Neural cell (in vitro differentiated cells): ENCODE data around the gene HECA. TPM values are rescaled to one million over a fixed set of nuclear protein-coding genes. Genes with fewer than 3 reads are reported as not detected.

Experiments used
- H2AFZ ChIP-seq: fragments of 200-600, 300-800 bp; sonication (generic), shearing (Covaris generic); 2 replicates; pipeline ENCODE4 v1.6.0; 2014; ENCODE audit warnings: low read depth, mild to moderate bottlenecking, antibody characterized with exemption, low read length, moderate library complexity
- H3F3A ChIP-seq: fragments of 200-600 bp; shearing (Covaris generic); 2 replicates; pipeline ENCODE4 v1.6.1; 2016; ENCODE audit warnings: mild to moderate bottlenecking, moderate library complexity, mixed read lengths, antibody characterized with exemption, low read length; ENCODE audit not compliant: insufficient read depth, poor library complexity, severe bottlenecking
- H3K27ac ChIP-seq: fragments of 200-600, 300-800 bp; sonication (generic), shearing (Covaris generic); 2 replicates; pipeline ENCODE4 v1.5.1; 2014; ENCODE audit warnings: mild to moderate bottlenecking, low read length, moderate library complexity
- H3K27me3 ChIP-seq: fragments of 300-800, 200-600 bp; sonication (generic), shearing (Covaris generic); 2 replicates; pipeline ENCODE4 v1.6.0; 2014; ENCODE audit warnings: mild to moderate bottlenecking, low read depth, low read length, moderate library complexity; ENCODE audit not compliant: insufficient read depth
- H3K36me3 ChIP-seq: fragments of 300-800, 200-600 bp; sonication (generic), shearing (Covaris generic); 2 replicates; pipeline ENCODE4 v1.5.1; 2014; ENCODE audit warnings: mild to moderate bottlenecking, antibody characterized with exemption, low read length, moderate library complexity; ENCODE audit not compliant: insufficient read depth
- H3K4me2 ChIP-seq: fragments of 300-800, 200-600 bp; sonication (generic), shearing (Covaris generic); 2 replicates; pipeline ENCODE4 v1.6.0; 2014; ENCODE audit warnings: mild to moderate bottlenecking, low read length
- H3K4me3 ChIP-seq: fragments of 300-800, 200-600 bp; sonication (generic), shearing (Covaris generic); 2 replicates; pipeline ENCODE4 v1.5.1; 2014; ENCODE audit warnings: mild to moderate bottlenecking, low read length, moderate library complexity
- H3K79me2 ChIP-seq: fragments of 200-600 bp; shearing (Covaris generic); replicated peaks from 2 replicates; pipeline ENCODE4 v1.6.0; 2014; ENCODE audit warnings: mild to moderate bottlenecking, low read length, moderate library complexity; ENCODE audit not compliant: insufficient read depth
- H3K9ac ChIP-seq: fragments of 300-800, 200-600 bp; sonication (generic), shearing (Covaris generic); 2 replicates; pipeline ENCODE4 v1.6.1; 2016; ENCODE audit warnings: mild to moderate bottlenecking, low read length, mixed read lengths
- H3K9me2 ChIP-seq: fragments of 200-600 bp; shearing (Covaris generic); 2 replicates; pipeline ENCODE4 v1.6.1; 2016; ENCODE audit warnings: mild to moderate bottlenecking, low read length, mixed read lengths; ENCODE audit not compliant: insufficient read depth
- H3K9me3 ChIP-seq: fragments of 200-600, 300-800 bp; sonication (generic), shearing (Covaris generic); 2 replicates; pipeline ENCODE4 v1.6.1; 2016; ENCODE audit warnings: mild to moderate bottlenecking, mixed run types, low read length, moderate library complexity, mixed read lengths
- H4K20me1 ChIP-seq: fragments of 200-600 bp; shearing (Covaris generic); 2 replicates; pipeline ENCODE4 v1.6.1; 2016; ENCODE audit warnings: mild to moderate bottlenecking, mixed run types; ENCODE audit not compliant: insufficient read depth
- CTCF ChIP-seq: fragments of 450-650 bp; IDR thresholded peaks from 2 replicates; pipeline ENCODE4 v1.5.1; 2014; ENCODE audit warnings: antibody characterized with exemption, mild to moderate bottlenecking, moderate library complexity; ENCODE audit not compliant: poor library complexity, severe bottlenecking
- EP300 ChIP-seq: fragments of 450-650 bp; conservative IDR thresholded peaks from 2 replicates; pipeline ENCODE4 v1.6.1; 2014; ENCODE audit warnings: antibody characterized with exemption, mild to moderate bottlenecking, moderate library complexity; ENCODE audit not compliant: poor library complexity, severe bottlenecking
- EZH2 ChIP-seq: fragments of 200-600, 300-800 bp; shearing (Covaris generic), sonication (generic); IDR thresholded peaks from 2 replicates; pipeline ENCODE4 v1.6.1; 2014; ENCODE audit warnings: antibody characterized with exemption, low read length, borderline replicate concordance, mild to moderate bottlenecking; ENCODE audit not compliant: insufficient read depth, poor library complexity, severe bottlenecking
- MXI1 ChIP-seq: fragments of 450-650 bp; conservative IDR thresholded peaks from 2 replicates; pipeline ENCODE4 v1.6.1; 2014; ENCODE audit warnings: antibody characterized with exemption, mild to moderate bottlenecking; ENCODE audit not compliant: poor library complexity, severe bottlenecking
- POLR2AphosphoS5 ChIP-seq: IDR thresholded peaks from 2 replicates; pipeline ENCODE4 v1.6.1; 2012
- RAD21 ChIP-seq: fragments of 450-650 bp; conservative IDR thresholded peaks from 2 replicates; pipeline ENCODE4 v1.6.1; 2014; ENCODE audit warnings: antibody characterized with exemption, mild to moderate bottlenecking, moderate library complexity
- REST ChIP-seq: IDR thresholded peaks from 2 replicates; pipeline ENCODE4 v1.6.1; 2012; ENCODE audit warnings: borderline replicate concordance
- SMC3 ChIP-seq: fragments of 450-650 bp; conservative IDR thresholded peaks from 2 replicates; pipeline ENCODE4 v1.6.1; 2014; ENCODE audit warnings: antibody characterized with exemption, mild to moderate bottlenecking, moderate library complexity; ENCODE audit not compliant: poor library complexity
- TAF1 ChIP-seq: IDR thresholded peaks from 2 replicates; pipeline ENCODE4 v1.6.1; 2012; ENCODE audit warnings: low read depth
- polyA plus RNA-seq: library from polyadenylated mRNA; depleted of rRNA; stranded (reverse); fragments of >200 nt; gene quantifications from 2 replicates; pipeline ENCODE4 v1.2.3, GENCODE V29; 2014

The HECA gene
- polyA plus RNA-seq, 1 donor from 2014 or later, result 20.2 TPM

GRCh38 chr6:139145661-139146060, 10.8 kb downstream of the HECA start:
- Histone ChIP-seq H4K20me1 (no peaks in the 10 kb centered on the region), H3K79me2 (peaks cover 15% of the 10 kb centered on the region), H3K9me2 (no peaks in the 10 kb centered on the region), H3K36me3 (no peaks in the 10 kb centered on the region), H2AFZ (no peak overlapping the region), H3K4me2 (no peak overlapping the region), H3F3A (no peaks in the 10 kb centered on the region), H3K27ac (no peak overlapping the region), H3K9ac (no peak overlapping the region), H3K9me3 (no peaks in the 10 kb centered on the region), H3K4me3 (no peak overlapping the region), H3K27me3 (no peaks in the 10 kb centered on the region)
- no peak for TF ChIP-seq MXI1
- TF ChIP-seq CTCF, result no peak
- TF ChIP-seq POLR2AphosphoS5, result no peak
- no peak for TF ChIP-seq TAF1
- no peak for TF ChIP-seq EP300
- no peak for TF ChIP-seq EZH2
- no peak for TF ChIP-seq REST
- no peak for TF ChIP-seq SMC3
- TF ChIP-seq RAD21, result no peak

GRCh38 chr6:139146317-139146726, 11.4 kb downstream of the HECA start:
- H3K27ac ChIP-seq, result no peak overlapping the region
- H3K27me3 ChIP-seq, result no peaks in the 10 kb centered on the region
- no peak overlapping the region for H3K4me3 ChIP-seq
- no peaks in the 10 kb centered on the region for H3K36me3 ChIP-seq
- no peak overlapping the region for H3K4me2 ChIP-seq
- H4K20me1 ChIP-seq, result no peaks in the 10 kb centered on the region
- H3K9me3 ChIP-seq, result no peaks in the 10 kb centered on the region
- H2AFZ ChIP-seq, result no peak overlapping the region
- H3K9ac ChIP-seq, result no peak overlapping the region
- H3K9me2 ChIP-seq, result no peaks in the 10 kb centered on the region
- TF ChIP-seq EZH2 (no peak), RAD21 (no peak), POLR2AphosphoS5 (no peak), SMC3 (no peak), CTCF (no peak), REST (no peak), EP300 (no peak), TAF1 (no peak), MXI1 (no peak)
- no peaks in the 10 kb centered on the region for H3F3A ChIP-seq
- peaks cover 13% of the 10 kb centered on the region for H3K79me2 ChIP-seq
